HepG2 (cell line): Measurements from ENCODE around the gene MIER2. TPM values are rescaled to one million over a fixed set of nuclear protein-coding genes. Genes with fewer than 3 reads are reported as not detected.

Source experiments
- ARID2 ChIP-seq: sonication (generic); formaldehyde crosslinking; IDR thresholded peaks from 2 replicates; pipeline ENCODE4 v1.8.1; 2022; ENCODE audit warnings: mild to moderate bottlenecking, missing genetic modification reagents, borderline replicate concordance
- ESRRA ChIP-seq: sonication (generic); formaldehyde crosslinking; IDR thresholded peaks from 2 replicates; pipeline ENCODE4 v1.5.1; 2020; ENCODE audit warnings: mild to moderate bottlenecking, low read depth, missing genetic modification reagents
- EZH2 ChIP-seq: conservative IDR thresholded peaks from 2 replicates; pipeline ENCODE4 v1.6.1; 2012; ENCODE audit warnings: mild to moderate bottlenecking, low read depth, low read length, moderate library complexity
- HDAC1 ChIP-seq: sonication (generic); formaldehyde crosslinking; IDR thresholded peaks from 2 replicates; pipeline ENCODE4 v1.5.1; 2020; ENCODE audit warnings: mild to moderate bottlenecking, missing genetic modification reagents
- HNRNPH1 ChIP-seq: fragments of 200-400 bp; formaldehyde crosslinking; optimal IDR thresholded peaks from 2 replicates; pipeline ENCODE3; 2017; ENCODE audit warnings: mild to moderate bottlenecking, low read depth, low read length
- IRF2 ChIP-seq: IDR thresholded peaks from 2 replicates; pipeline ENCODE4 v1.6.1; 2018; ENCODE audit warnings: missing genetic modification reagents, missing compliant biosample characterization
- KLF16 ChIP-seq, 2 experiments: sonication (generic) in 1 of 2; formaldehyde crosslinking in 1 of 2; IDR thresholded peaks; 2 replicates each; pipeline versions ENCODE4 v1.6.1 to v1.8.0; 2016 to 2023; ENCODE audit warnings: missing genetic modification reagents in 2 of 2, missing compliant biosample characterization in 1 of 2
- NFKBIZ ChIP-seq: IDR thresholded peaks from 2 replicates; pipeline ENCODE4 v1.6.1; 2018; ENCODE audit warnings: missing genetic modification reagents, missing compliant biosample characterization
- XRCC5 ChIP-seq: fragments of 200-400 bp; formaldehyde crosslinking; optimal IDR thresholded peaks from 2 replicates; pipeline ENCODE3; 2017; ENCODE audit warnings: mild to moderate bottlenecking, low read length
- ZMYM2 ChIP-seq: sonication (generic); formaldehyde crosslinking; IDR thresholded peaks from 2 replicates; pipeline ENCODE4 v1.8.0; 2022; ENCODE audit warnings: mild to moderate bottlenecking, missing genetic modification reagents
- ZNF383 ChIP-seq: sonication (generic); formaldehyde crosslinking; IDR thresholded peaks from 2 replicates; pipeline ENCODE4 v1.4.0; 2020; ENCODE audit warnings: missing genetic modification reagents, mild to moderate bottlenecking, borderline replicate concordance
- ZNF446 ChIP-seq: sonication (generic); formaldehyde crosslinking; IDR thresholded peaks from 2 replicates; pipeline ENCODE4 v1.5.0; 2020; ENCODE audit warnings: mild to moderate bottlenecking, missing genetic modification reagents
- polyA plus RNA-seq, 8 experiments: library from polyadenylated mRNA; depleted of rRNA in 3 of 8; stranded (reverse) in 7 of 8; unstranded in 1 of 8; fragments of >200 nt; fragmentation: Illumina TruSeq in 4 of 8; extraction: Trizol in 4 of 8; gene quantifications; 2 replicates each; pipeline versions ENCODE4 v1.2.1 to v1.2.3, GENCODE V29; 2011 to 2016; ENCODE audit warnings: low read depth in 4 of 8, missing spikeins in 1 of 8, mixed read lengths in 1 of 8; ENCODE audit not compliant: insufficient read depth in 1 of 8
- total RNA-seq, 5 experiments: library from RNA; depleted of rRNA; stranded (reverse); fragments of >200 nt; fragmentation: Illumina TruSeq; extraction: Trizol; gene quantifications; 2 replicates each; pipeline ENCODE4 v1.2.3, GENCODE V29; 2016; ENCODE audit warnings: low read depth in 1 of 5
- TF ChIP-seq, protein P1 (sequence below): sonication (generic); formaldehyde crosslinking; conservative IDR thresholded peaks from 2 replicates; pipeline ENCODE4 v1.8.0; 2022; ENCODE audit warnings: mild to moderate bottlenecking, moderate library complexity, missing genetic modification reagents
- TF ChIP-seq, protein P2 (sequence below): sonication (generic); formaldehyde crosslinking; IDR thresholded peaks from 2 replicates; pipeline ENCODE4 v1.5.0; 2020; ENCODE audit warnings: mild to moderate bottlenecking, missing genetic modification reagents, borderline replicate concordance
- TF ChIP-seq, protein P3 (sequence below): sonication (generic); formaldehyde crosslinking; IDR thresholded peaks from 2 replicates; pipeline ENCODE4 v1.8.0; 2023; ENCODE audit warnings: mild to moderate bottlenecking, missing genetic modification reagents

Gene MIER2
- total and polyA plus RNA-seq, 2 of the 13 experiments (the other 11 are each of a cell fraction or from before 2014, with no cell fraction given): 9.6 to 25.7 TPM

DNA sequence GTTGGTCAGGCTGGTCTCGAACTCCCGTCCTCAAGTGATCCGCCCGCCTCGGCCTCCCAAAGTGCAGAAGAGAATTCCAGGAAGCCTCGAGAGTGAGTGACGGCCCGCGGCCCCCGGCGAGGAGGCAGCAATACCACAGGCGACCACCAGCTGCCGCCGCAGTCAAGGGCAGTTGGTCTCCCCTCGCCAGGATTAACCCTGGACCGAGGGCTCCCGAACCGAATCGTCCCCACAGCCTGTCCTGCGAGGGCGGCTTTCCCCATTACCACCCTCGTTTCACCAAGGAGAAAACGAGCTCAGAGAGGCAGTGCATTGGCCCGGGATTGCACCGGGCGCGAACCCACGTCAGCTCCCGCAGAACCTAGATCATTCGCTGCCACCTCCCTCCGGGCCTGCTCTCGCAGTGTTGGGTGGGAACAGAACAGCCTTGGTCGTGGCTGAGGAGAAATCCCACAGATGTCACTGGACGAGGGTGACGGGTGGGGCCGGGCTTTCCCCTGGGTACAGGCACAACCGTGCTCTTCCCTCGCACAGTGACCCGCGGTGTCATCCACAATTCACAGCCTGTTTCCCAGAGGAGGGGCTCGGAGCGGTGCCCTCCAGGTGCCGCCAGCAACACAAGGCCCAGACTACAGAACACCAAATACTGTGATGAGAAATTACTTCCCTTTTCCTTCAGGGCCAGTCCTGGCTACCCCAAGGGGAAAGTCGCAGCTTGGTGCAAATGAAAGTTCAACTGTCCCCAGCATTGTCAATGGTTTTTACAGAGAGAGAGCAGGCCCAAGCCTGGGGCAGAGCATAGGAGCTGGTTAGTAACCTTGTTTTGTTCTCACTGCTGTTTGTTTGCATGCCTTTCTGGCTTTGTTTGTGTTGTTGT is 39.6 kb upstream of the MIER2 start (continued):
- TF ChIP-seq, protein P1, sequence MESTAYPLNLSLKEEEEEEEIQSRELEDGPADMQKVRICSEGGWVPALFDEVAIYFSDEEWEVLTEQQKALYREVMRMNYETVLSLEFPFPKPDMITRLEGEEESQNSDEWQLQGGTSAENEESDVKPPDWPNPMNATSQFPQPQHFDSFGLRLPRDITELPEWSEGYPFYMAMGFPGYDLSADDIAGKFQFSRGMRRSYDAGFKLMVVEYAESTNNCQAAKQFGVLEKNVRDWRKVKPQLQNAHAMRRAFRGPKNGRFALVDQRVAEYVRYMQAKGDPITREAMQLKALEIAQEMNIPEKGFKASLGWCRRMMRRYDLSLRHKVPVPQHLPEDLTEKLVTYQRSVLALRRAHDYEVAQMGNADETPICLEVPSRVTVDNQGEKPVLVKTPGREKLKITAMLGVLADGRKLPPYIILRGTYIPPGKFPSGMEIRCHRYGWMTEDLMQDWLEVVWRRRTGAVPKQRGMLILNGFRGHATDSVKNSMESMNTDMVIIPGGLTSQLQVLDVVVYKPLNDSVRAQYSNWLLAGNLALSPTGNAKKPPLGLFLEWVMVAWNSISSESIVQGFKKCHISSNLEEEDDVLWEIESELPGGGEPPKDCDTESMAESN: 0 out of 2 replicates have a peak, but pooled peaks have one; percentile 50
- TF ChIP-seq XRCC5 (no peak), ZNF383 (no peak), HNRNPH1 (no peak), ARID2 (CRISPR knock-in tag) (no peak), IRF2 (CRISPR knock-in tag) (no peak), EZH2 (peak; percentile 65; the same call in 1 of the 2 replicates), ZMYM2 (CRISPR knock-in tag) (no peak), NFKBIZ (no peak), HDAC1 (CRISPR knock-in tag) (no peak), KLF16 (CRISPR knock-in tag; IDR thresholded peaks at IDR 0.05) (no peak), ESRRA (no peak), ZNF446 (CRISPR knock-in tag) (no peak)
- TF ChIP-seq, protein P2, sequence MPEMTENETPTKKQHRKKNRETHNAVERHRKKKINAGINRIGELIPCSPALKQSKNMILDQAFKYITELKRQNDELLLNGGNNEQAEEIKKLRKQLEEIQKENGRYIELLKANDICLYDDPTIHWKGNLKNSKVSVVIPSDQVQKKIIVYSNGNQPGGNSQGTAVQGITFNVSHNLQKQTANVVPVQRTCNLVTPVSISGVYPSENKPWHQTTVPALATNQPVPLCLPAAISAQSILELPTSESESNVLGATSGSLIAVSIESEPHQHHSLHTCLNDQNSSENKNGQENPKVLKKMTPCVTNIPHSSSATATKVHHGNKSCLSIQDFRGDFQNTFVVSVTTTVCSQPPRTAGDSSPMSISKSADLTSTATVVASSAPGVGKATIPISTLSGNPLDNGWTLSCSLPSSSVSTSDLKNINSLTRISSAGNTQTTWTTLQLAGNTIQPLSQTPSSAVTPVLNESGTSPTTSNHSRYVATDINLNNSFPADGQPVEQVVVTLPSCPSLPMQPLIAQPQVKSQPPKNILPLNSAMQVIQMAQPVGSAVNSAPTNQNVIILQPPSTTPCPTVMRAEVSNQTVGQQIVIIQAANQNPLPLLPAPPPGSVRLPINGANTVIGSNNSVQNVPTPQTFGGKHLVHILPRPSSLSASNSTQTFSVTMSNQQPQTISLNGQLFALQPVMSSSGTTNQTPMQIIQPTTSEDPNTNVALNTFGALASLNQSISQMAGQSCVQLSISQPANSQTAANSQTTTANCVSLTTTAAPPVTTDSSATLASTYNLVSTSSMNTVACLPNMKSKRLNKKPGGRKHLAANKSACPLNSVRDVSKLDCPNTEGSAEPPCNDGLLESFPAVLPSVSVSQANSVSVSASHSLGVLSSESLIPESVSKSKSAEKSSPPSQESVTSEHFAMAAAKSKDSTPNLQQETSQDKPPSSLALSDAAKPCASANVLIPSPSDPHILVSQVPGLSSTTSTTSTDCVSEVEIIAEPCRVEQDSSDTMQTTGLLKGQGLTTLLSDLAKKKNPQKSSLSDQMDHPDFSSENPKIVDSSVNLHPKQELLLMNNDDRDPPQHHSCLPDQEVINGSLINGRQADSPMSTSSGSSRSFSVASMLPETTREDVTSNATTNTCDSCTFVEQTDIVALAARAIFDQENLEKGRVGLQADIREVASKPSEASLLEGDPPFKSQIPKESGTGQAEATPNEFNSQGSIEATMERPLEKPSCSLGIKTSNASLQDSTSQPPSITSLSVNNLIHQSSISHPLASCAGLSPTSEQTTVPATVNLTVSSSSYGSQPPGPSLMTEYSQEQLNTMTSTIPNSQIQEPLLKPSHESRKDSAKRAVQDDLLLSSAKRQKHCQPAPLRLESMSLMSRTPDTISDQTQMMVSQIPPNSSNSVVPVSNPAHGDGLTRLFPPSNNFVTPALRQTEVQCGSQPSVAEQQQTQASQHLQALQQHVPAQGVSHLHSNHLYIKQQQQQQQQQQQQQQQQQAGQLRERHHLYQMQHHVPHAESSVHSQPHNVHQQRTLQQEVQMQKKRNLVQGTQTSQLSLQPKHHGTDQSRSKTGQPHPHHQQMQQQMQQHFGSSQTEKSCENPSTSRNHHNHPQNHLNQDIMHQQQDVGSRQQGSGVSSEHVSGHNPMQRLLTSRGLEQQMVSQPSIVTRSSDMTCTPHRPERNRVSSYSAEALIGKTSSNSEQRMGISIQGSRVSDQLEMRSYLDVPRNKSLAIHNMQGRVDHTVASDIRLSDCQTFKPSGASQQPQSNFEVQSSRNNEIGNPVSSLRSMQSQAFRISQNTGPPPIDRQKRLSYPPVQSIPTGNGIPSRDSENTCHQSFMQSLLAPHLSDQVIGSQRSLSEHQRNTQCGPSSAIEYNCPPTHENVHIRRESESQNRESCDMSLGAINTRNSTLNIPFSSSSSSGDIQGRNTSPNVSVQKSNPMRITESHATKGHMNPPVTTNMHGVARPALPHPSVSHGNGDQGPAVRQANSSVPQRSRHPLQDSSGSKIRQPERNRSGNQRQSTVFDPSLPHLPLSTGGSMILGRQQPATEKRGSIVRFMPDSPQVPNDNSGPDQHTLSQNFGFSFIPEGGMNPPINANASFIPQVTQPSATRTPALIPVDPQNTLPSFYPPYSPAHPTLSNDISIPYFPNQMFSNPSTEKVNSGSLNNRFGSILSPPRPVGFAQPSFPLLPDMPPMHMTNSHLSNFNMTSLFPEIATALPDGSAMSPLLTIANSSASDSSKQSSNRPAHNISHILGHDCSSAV (CRISPR knock-in tag): no peak
- TF ChIP-seq, protein P3, sequence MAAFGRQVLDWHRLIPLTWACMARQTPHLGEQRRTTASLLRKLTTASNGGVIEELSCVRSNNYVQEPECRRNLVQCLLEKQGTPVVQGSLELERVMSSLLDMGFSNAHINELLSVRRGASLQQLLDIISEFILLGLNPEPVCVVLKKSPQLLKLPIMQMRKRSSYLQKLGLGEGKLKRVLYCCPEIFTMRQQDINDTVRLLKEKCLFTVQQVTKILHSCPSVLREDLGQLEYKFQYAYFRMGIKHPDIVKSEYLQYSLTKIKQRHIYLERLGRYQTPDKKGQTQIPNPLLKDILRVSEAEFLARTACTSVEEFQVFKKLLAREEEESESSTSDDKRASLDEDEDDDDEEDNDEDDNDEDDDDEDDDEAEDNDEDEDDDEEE (CRISPR knock-in tag): no peak
